H54 (cell line): ENCODE results near the gene EXOC7.

Source experiments
- DNase-seq: peaks from one replicate; pipeline ENCODE4 v3.0.0; 2011; ENCODE audit warnings: low spot score, mixed read lengths; ENCODE audit not compliant: insufficient read length
- FAIRE-seq: peaks from 3 replicates; lab custom pipeline; 2011; peaks lifted over from hg19 to GRCh38; lab: Jason Lieb, UNC
- POLR2A ChIP-seq: IDR thresholded peaks from 2 replicates; pipeline ENCODE4 v1.6.1; 2011; ENCODE audit warnings: low read depth, mild to moderate bottlenecking, low read length

Gene EXOC7

DNA sequence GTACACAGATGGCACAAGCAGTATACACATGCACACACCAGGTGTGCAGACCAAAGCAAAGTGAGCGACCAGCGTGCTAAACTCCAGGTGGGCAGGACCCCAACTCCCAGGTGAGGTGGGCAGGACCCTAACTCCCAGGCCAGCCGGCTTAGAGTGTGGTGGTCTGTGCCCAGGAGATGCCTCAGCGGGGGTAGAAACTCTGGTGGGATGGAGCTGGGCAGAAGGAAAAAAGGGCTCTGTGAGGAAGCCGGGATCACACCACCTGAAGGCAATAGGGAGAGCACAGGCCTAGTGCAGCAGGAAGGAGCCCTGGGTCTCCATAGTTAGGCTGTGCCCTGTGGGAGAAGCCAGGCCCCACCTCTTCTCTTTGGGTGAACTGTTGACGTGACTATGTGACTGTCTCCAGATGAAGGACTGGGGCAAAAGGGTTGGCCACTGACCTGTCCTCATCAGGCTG is 39.0 kb upstream of the EXOC7 start:
- FAIRE-seq = no peak
- no peak for DNase-seq
- no peak for TF ChIP-seq POLR2A

DNA sequence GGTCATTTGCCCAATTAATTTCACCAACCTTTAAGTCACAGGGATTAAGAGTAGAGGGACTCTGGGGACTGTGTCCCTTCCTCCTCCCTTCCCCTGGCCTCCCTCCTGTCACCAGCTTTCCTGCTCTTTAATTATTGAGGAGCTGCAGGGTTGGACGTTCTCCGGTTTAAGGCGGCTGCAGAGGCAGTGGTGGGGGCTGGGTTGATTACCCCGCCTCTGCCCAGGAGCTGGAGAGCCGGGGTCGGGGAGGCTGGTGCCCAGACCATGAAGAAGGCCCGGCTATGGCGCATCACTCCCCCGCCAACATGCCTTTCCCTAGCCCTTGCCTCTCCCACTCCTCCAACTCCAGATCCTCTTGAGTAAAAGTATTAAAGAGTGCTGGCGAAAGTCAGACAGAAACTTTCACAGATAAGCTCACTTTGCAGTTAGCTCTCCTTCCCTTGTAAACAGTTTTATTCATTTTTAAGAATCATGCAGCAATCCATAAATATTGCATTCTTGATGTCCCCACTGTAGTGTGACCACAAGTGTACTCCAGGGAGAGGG is 38.5 kb upstream of the EXOC7 start:
- no peak for FAIRE-seq
- DNase-seq = no peak

DNA sequence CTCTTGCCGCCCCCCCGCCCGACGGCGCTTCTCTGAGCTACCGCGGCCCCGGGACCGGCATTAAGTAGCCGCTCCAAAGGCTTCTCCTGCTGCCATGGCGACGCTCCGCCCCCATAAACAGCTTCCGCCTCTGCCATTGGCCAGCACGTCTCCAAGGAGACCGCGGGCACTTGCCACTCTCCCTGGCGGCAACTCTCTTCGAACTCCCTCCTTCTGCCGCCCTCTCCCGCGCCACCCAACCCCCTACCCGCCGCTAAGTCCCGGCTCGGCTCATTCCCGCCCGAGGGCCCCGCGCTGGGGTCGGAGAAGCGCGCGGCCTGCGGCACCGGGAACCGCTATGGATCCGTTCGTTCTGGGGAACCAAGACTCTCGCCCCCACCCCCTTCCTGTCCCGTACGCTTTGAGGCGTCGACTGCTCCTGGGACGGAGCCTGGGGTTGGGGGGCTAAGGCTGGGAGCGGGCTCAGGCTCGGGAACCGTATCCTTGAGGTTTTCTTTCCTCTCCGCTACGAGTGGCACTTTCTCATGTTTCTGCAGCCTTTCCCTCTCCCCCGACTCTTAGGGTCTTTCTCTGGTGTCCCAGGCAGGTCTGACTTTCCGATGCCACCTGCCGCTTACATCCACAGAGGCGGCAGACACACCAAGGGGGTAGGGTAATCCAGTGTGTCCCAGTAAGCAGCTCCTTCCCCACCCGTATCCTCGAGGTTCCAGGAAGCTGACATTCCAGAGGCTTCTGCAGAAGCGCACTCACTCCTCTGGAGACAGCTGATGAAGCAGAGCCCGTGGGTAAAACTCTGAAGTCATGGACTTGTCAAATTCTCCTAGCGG is 37.8 kb upstream of the EXOC7 start, which contains the start of gene FOXJ1:
Gene FOXJ1 (minus strand): TSS at position 34 of the 827 bp plus-strand sequence. CDS start 850 bp downstream, outside the sequence.
- FAIRE-seq = no peak
- peak; percentile 99 for DNase-seq
- TF ChIP-seq POLR2A = no peak

More for the DNA sequence above, 38.5 kb upstream of the EXOC7 start:
- no peak for TF ChIP-seq POLR2A

DNA sequence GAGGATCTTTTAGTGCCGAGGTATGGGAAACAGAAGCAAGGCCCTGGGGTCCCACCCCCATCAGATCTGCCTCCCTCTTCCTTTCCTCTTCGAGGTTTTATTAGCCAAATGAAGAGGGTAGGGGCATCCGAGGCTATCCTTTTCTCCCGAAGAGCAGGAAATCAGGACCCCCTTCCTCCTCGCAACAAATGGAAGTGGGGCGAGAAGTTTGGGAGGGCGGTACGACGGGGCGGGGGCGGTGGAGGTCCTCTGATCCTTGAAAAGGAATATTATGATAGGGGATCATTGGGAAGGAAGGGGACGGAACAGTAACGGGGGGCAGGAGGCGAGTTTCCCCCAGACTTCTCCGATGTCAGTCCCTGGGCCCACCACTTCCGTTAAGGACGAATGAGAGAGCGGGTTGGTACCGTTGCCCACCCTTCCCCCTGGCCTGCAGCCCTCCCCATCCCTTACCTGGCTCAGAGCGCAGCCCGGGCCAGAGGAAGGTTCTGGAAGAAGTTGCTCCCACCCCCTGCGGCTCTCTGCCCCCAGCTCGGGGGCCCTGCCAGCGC is 37.1 kb upstream of the EXOC7 start:
- no peak for FAIRE-seq
- no peak for DNase-seq
- no peak for TF ChIP-seq POLR2A

DNA sequence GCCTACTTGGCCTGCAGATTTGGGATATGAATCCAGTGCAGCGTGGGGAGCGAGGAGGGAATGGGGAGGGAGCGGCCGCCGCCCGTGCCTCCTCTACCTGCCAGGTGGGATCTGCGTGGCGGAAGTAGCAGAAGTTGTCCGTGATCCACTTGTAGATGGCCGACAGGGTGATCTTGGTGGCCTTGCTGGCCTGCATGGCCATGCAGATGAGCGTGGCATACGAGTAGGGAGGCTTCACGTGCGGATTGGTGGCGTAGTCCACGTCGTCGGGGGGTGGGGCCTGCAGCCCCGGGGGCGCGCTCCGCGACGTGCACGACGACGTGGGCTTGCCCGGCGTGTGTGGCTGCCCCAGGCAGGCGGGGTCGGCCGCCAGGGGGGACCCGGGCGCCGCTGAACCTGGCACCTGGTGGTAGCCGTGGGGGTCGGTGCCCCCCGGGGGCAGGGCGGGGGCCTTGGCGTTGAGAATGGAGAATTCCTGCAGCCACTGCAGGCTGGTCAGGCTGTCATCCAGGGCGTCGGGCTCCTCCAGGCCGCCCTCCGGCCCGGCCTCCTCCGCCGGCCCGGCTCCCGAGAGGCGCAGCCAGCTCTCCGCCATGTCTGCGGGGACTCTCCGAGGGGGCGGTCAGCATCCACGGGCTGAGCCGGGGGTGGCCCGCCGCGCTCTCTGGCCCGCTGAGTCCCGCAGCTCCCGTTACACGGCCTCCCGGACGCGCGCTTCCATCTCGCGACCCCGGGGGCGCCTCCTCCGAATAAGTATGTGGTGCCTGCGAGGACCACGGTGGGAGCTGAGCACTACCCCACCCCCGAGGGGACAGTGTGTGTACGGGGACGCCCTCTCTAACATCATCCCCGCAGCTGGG is 36.4 kb upstream of the EXOC7 start:
- no peak for TF ChIP-seq POLR2A
- DNase-seq = no peak
- no peak for FAIRE-seq

DNA sequence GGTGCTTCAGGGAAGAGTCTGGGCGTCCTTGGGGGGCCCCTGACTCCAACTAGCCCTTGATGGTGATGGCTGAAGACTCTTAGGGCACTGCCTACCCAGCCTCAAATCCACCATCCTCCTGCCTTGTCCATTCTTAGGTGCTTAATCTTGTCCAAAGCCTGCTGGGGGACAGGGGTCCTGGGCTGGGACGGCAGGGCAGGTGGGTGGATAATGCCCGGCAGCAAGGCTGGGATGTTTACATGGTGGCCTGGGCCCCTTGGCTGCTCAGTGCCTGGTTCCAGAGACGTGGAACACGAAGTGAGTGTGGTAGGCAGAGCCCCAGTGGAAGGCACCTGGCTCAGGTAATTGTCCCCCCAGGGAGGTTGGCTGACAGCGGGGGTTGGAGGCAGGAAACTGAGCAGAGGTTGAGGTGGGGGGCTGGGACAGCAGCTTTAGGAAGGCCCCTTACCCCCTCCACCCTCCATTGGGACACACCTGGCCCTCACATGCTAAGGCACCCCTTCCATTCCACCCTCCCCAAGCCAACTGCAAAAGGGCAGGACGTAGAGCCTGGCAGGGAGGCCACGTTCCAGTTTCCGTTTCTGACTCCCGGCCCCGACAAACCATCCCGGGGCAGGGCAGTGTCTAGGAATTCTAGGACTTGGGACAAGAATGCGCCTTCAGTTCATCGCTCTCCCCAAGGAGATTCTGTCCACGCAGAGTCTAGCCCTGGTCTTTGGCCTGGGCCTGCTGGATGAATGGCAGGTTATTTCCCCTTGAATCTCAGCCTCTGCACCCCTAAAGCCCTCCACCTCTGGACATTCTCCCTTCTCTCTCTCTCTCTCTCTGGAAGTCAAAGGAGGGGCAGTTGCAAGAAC is 35.5 kb upstream of the EXOC7 start:
- DNase-seq (no peak), FAIRE-seq (no peak)
- no peak for TF ChIP-seq POLR2A

DNA sequence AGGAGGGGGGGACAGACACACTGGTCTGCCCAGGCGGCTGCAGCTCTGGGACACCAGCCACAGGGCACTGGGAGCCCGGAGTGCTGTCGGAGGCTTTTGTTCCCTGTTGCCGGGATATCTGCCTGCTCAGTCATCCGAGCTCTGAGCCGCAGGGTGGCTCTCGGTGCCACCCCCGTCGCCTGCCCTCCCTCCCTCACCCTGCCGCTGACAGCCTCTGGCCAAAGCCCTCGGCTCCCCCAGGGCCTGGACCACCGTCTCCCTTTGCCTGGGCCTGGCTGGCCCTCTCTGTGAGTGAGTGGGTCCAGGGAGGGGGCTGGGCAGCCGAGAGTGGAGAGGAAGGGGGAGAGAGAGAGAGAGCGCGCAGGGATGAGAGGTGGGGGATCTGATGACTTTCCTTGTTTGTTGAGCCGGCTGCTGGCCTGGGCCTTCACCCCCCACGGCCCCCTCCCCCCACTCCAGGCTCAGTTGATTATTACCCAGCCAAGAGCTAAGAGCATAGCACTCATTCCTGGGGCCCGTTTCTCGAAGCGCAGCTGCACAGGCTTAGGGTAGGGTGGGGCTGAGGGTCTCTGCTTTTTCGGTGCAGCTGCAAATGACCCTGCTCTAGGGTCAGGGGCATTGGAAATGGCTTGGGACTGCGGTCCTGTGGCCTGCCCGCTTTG is 34.8 kb upstream of the EXOC7 start:
- DNase-seq = no peak
- FAIRE-seq = no peak
- TF ChIP-seq POLR2A = no peak

DNA sequence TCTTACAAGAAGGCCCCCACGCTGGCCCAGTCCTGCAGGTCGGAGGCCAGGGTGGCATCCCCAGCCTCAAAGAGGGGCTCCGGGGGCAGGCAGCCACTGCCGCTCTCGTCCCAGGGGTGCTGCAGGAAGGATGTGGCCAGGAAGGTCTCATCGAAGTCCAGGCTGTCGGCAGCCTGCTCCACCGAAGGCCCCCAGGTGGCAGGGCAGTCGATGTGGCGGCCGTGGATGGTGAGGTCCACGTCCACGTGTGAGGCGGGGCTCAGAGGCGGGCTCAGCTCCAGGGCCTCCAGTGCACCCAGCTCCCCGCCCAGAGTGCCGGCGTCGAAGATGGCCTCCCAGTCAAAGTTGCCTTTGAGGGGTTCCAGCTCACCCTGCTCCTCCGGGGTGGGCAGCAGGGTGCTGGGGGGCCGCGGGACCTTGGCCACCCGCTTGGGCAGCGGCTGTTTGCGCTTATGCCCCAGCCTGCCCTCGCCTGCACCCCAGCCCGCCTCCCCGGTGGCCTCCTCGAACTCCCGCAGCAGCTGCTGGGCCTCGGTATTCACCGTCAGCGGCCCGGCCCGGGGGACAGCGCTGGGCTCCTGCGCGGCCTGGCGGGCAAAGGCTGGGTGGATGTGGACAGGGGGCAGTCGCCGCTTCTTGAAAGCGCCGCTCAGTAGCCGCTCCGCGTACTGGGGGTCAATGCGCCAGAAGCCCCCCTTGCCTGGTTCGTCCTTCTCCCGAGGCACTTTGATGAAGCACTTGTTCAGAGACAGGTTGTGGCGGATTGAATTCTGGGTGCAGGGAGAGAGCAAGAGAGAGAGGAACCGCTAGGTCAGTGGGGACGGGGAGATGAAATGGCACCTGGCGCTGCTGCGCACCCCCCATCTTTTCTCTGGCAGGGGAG is 34.0 kb upstream of the EXOC7 start:
- DNase-seq = no peak
- no peak for FAIRE-seq
- TF ChIP-seq POLR2A = no peak

DNA sequence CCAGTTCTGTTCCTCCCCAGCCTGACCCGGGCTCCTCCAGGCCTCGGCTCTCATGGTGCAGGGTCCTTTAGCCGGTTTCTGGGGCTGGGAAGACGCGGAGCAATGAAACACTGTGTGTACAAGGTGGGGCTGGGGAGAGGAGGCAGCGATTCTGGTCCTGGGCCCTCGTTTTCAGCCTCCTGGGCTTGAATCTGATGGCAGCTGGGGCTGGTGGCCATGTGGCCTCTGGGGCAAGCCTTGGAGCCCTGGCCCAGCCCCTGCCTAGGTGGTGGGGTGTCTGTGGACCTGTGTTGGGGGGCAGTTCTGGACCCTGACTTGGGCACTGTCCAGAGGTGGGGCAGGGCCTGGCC is 33.4 kb upstream of the EXOC7 start:
- no peak for TF ChIP-seq POLR2A
- DNase-seq (no peak), FAIRE-seq (no peak)

DNA sequence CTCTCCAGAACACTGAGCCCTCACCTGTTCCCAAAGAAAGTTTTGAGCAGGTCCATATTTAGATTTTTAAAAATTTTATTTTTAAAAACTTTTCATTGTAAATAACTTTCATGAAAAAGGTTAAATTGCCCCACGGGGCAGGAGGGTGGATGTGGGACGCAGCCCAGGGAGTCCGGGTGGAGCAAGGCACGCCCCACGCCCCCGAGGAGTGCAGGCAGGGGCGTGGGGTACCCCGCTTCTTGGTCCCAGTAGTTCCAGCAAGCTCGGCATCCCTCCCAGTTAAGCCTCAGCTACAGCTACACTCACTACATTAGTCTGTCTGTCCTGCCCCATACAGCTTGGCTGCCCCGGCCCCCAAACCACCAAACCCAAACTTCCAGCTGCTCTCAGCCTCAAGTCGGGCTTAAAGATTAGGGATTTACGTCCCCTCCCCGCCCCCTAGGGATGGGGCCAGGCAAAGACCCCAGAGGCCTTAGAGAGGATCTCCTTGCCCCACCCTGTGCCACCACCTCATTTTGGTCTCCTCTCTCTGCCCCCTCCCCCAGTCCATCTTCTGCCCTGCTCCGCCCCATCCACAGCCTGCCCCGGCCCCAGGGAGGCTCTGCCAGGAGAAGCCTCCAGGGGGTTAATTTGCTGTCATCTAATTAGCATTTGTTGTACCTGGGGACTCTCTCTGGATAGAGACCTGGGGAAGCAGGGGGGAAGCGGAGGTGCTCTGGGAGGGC is 32.9 kb upstream of the EXOC7 start:
- DNase-seq (no peak), FAIRE-seq (no peak)
- no peak for TF ChIP-seq POLR2A

DNA sequence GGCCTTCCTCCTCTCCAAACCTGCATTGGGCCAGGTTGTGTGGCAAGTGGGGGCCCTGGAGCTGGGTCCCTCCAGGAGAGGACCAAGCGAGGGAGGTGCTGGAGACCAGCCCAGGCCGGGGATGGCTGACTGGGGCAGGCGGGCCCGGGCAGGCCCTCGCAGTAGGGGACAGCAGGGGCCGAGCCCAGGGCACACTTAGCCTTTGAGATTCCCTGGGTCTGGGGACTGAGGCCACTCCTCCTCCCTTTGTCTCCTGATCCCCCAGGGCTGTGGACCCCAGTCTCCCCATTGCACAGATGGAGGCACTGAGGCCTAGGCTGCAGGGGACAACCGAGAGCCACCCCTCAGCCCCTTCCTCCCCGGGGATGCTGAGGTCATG is 32.2 kb upstream of the EXOC7 start:
- no peak for FAIRE-seq
- no peak for DNase-seq

More for the DNA sequence above, 32.2 kb upstream of the EXOC7 start:
- TF ChIP-seq POLR2A = no peak
